Kidney (tissue), 14 donors: ENCODE measurements around the gene NSMCE1. TPM values are rescaled to one million over a fixed set of nuclear protein-coding genes. Genes with fewer than 3 reads are reported as not detected.

Experiments used
- DNase-seq, 5 donors: peaks; one replicate each; pipeline ENCODE4 v3.0.0-alpha.2; 2013 to 2020
- FAIRE-seq: peaks from 2 replicates; lab custom pipeline; 2012; peaks lifted over from hg19 to GRCh38; lab: Jason Lieb, UNC
- H3K27ac ChIP-seq, 2 donors: one replicate each; pipeline ENCODE4 v1.7.0; 2013; ENCODE audit warnings: low read depth in 2 of 2, low read length in 2 of 2, inconsistent platforms in 1 of 2
- H3K27me3 ChIP-seq: one replicate; pipeline ENCODE4 v1.7.1; 2013; ENCODE audit warnings: low read length, inconsistent platforms; ENCODE audit not compliant: control insufficient read depth, insufficient read depth
- H3K36me3 ChIP-seq, 3 donors: one replicate each; pipeline versions ENCODE4 v1.7.0 to v1.7.1; 2013; ENCODE audit warnings: low read length in 3 of 3, control low read depth in 1 of 3, inconsistent platforms in 1 of 3; ENCODE audit not compliant: insufficient read depth in 3 of 3, control insufficient read depth in 2 of 3
- H3K4me1 ChIP-seq, 3 donors: one replicate each; pipeline versions ENCODE4 v1.7.0 to v1.7.1; 2013; ENCODE audit warnings: low read length in 3 of 3, inconsistent platforms in 1 of 3, low read depth in 1 of 3; ENCODE audit not compliant: control insufficient read depth in 2 of 3, insufficient read depth in 2 of 3
- H3K4me3 ChIP-seq, 3 donors: one replicate each; pipeline versions ENCODE4 v1.7.0 to v1.8.1; 2013; ENCODE audit warnings: low read length in 3 of 3, control low read depth in 1 of 3, inconsistent platforms in 1 of 3
- H3K9ac ChIP-seq, 3 donors: one replicate each; pipeline versions ENCODE4 v1.7.0 to v1.7.1; 2013; ENCODE audit warnings: low read length in 3 of 3, control low read depth in 1 of 3, inconsistent platforms in 1 of 3
- H3K9me3 ChIP-seq, 3 donors: one replicate each; pipeline versions ENCODE4 v1.7.0 to v1.7.1; 2013; ENCODE audit warnings: low read length in 3 of 3, control low read depth in 1 of 3, inconsistent platforms in 1 of 3; ENCODE audit not compliant: control insufficient read depth in 2 of 3, insufficient read depth in 1 of 3
- CTCF ChIP-seq: IDR thresholded peaks from 3 replicates; pipeline ENCODE4 v1.5.1; 2012; ENCODE audit warnings: mild to moderate bottlenecking, moderate library complexity, borderline replicate concordance; ENCODE audit not compliant: insufficient read depth; ENCODE audit errors: extremely low read depth
- intact Hi-C: fragments of 100-400 bp; cut with DNase I; formaldehyde crosslinking; loops from one replicate; pipeline ENCODE4 v1.11.1; 2022
- polyA plus RNA-seq: library from polyadenylated mRNA; stranded (reverse); fragments of 350-450 nt; fragmentation: Illumina TruSeq; extraction: RNeasy Lipid Tissue Mini Kit (QIAGEN cat#74804); gene quantifications from one replicate; pipeline ENCODE4 v1.2.3, GENCODE V29; 2014; ENCODE audit warnings: low read depth, low replicate concordance; ENCODE audit not compliant: insufficient read depth
- total RNA-seq: library from RNA; stranded (reverse); fragmentation: NEBNext Ultra II Directional; extraction: Animal tissue kit (Norgen Biotek cat#: 25700); gene quantifications from one replicate; pipeline ENCODE4 v1.2.1, GENCODE V29; 2021
- donor health status: control.
- donor health status: control.
- donor health status: control.
- donor health status: control.
- donor health status: control.
- donor health status: DM: yes; HTN: yes; CAD: no.
- donor health status: Normal renal cell carcinoma (clear cell type).

The NSMCE1 gene
- total and polyA plus RNA-seq, 2 donors from 2014 or later: 72.1 to 145 TPM

- peak overlapping the region; percentile 7 to 51 for H3K27ac ChIP-seq
- no peak for TF ChIP-seq CTCF
- H3K27me3 ChIP-seq: no peaks in the 10 kb centered on the region
- peaks cover 0 to 14% (median 0%) of the 10 kb centered on the region in 3 donors for H3K4me1 ChIP-seq
- DNase-seq: no peak
- H3K9me3 ChIP-seq: no peaks in the 10 kb centered on the region
- H3K4me3 ChIP-seq: no peak overlapping the region
- no peak overlapping the region for H3K9ac ChIP-seq
- intact Hi-C loops: no loop called here
- FAIRE-seq: no peak
- peaks cover 4 to 17% (median 10%) of the 10 kb centered on the region in 3 donors for H3K36me3 ChIP-seq
Measured at GRCh38 chr16:27254262-27254811, 14.2 kb downstream of the NSMCE1 start.

- TF ChIP-seq CTCF: no peak
- peaks cover 4 to 17% (median 10%) of the 10 kb centered on the region in 3 donors for H3K36me3 ChIP-seq
- FAIRE-seq: no peak
- no peak overlapping the region for H3K9ac ChIP-seq
- H3K27me3 ChIP-seq: no peaks in the 10 kb centered on the region
- peak overlapping the region; percentile 47 to 51 for H3K27ac ChIP-seq
- intact Hi-C loops: no loop called here
- H3K9me3 ChIP-seq: no peaks in the 10 kb centered on the region
- no peak overlapping the region for H3K4me3 ChIP-seq
- DNase-seq: no peak
- peaks cover 0 to 9% (median 0%) of the 10 kb centered on the region in 3 donors for H3K4me1 ChIP-seq
Measured at GRCh38 chr16:27253526-27253930, 15.0 kb downstream of the NSMCE1 start.

GRCh38 chr16:27252206-27252585 lies 16.4 kb downstream of the NSMCE1 start:
- FAIRE-seq (no peak), DNase-seq (no peak)
- no peak for TF ChIP-seq CTCF
- intact Hi-C loops: no loop called here
- no peaks in the 10 kb centered on the region for H3K27me3 ChIP-seq
- no peak overlapping the region for H3K27ac ChIP-seq
- H3K4me1 ChIP-seq: peaks cover 0 to 5% (median 0%) of the 10 kb centered on the region in 3 donors
- no peak overlapping the region for H3K4me3 ChIP-seq
- no peaks in the 10 kb centered on the region for H3K9me3 ChIP-seq
- H3K9ac ChIP-seq: no peak overlapping the region
- H3K36me3 ChIP-seq: peaks cover 4 to 17% (median 9%) of the 10 kb centered on the region in 3 donors
